Peyer's patch (tissue), 4 donors: ENCODE measurements around the gene KLHL7. TPM values are rescaled to one million over a fixed set of nuclear protein-coding genes. Genes with fewer than 3 reads are reported as not detected.

ENCODE experiments used
- DNase-seq, 3 donors: peaks; one replicate each; pipeline ENCODE4 v3.0.0-alpha.2; 2017 to 2019
- H3K27ac ChIP-seq, 4 donors: fragments of 200-600 bp; sonication (generic); one replicate each; pipeline ENCODE4 v1.5.1; 2016 to 2019
- H3K27me3 ChIP-seq, 2 donors: fragments of 200-600 bp; sonication (generic); one replicate each; pipeline ENCODE4 v1.5.1; 2019
- H3K36me3 ChIP-seq, 3 donors: fragments of 200-600 bp; sonication (generic); one replicate each; pipeline ENCODE4 v1.5.1; 2016 to 2019
- H3K4me1 ChIP-seq, 4 donors: fragments of 200-600 bp; sonication (generic); one replicate each; pipeline ENCODE4 v1.5.1; 2016 to 2019
- H3K4me3 ChIP-seq, 4 donors: fragments of 200-600 bp; sonication (generic); 1 replicate in 3 of 4; 2 replicates in 1 of 4; pipeline ENCODE4 v1.5.1; 2016 to 2019; ENCODE audit warnings: mild to moderate bottlenecking in 1 of 4
- H3K9me3 ChIP-seq, 4 donors: fragments of 200-600 bp; sonication (generic); one replicate each; pipeline ENCODE4 v1.5.1; 2016 to 2019; ENCODE audit warnings: mild to moderate bottlenecking in 1 of 4
- CTCF ChIP-seq, 6 experiments: fragments of 450-650 bp in 4 of 6; fragments of 200-600 bp in 2 of 6; sonication (generic) in 1 of 6; IDR thresholded peaks; one replicate each; pipeline ENCODE4 v1.5.1; 2017 to 2019; ENCODE audit warnings: antibody characterized with exemption in 6 of 6, mild to moderate bottlenecking in 3 of 6, moderate library complexity in 1 of 6
- POLR2A ChIP-seq, 2 donors: fragments of 450-650 bp; IDR thresholded peaks; one replicate each; pipeline ENCODE4 v1.5.1; 2017; ENCODE audit warnings: antibody characterized with exemption in 2 of 2, mild to moderate bottlenecking in 2 of 2, moderate library complexity in 2 of 2
- total RNA-seq, 4 donors: library from RNA; depleted of rRNA; stranded (reverse); fragments of >200 nt; gene quantifications; one replicate each; pipeline ENCODE4 v1.1.0, GENCODE V29; 2016

The KLHL7 gene
- total RNA-seq, 4 donors from 2014 or later = 16.7 to 53.6 (median 23.1) TPM

- no peaks in the 10 kb centered on the region for H3K4me1 ChIP-seq
- TF ChIP-seq CTCF (IDR thresholded peaks at IDR 0.05) = no peak
- TF ChIP-seq POLR2A (IDR thresholded peaks at IDR 0.05) = no peak
- H3K4me3 ChIP-seq = no peak overlapping the region
- no peaks in the 10 kb centered on the region for H3K9me3 ChIP-seq
- no peak overlapping the region for H3K27ac ChIP-seq
- no peak for DNase-seq
- H3K36me3 ChIP-seq = no peaks in the 10 kb centered on the region
- H3K27me3 ChIP-seq = no peaks in the 10 kb centered on the region
These were observed 28.2 kb downstream of the KLHL7 start for GRCh38 chr7:23133797-23134196.

GRCh38 chr7:23135755-23136154 lies 30.2 kb downstream of the KLHL7 start:
- peaks cover 0 to under 1% (median 0%) of the 10 kb centered on the region in 3 donors for H3K36me3 ChIP-seq

GRCh38 chr7:23136216-23136615 lies 30.6 kb downstream of the KLHL7 start:
- Histone ChIP-seq H3K4me1 (no peaks in the 10 kb centered on the region), H3K4me3 (no peak overlapping the region), H3K27me3 (no peaks in the 10 kb centered on the region), H3K36me3 (peaks cover 0 to 5% (median 0%) of the 10 kb centered on the region in 3 donors), H3K9me3 (no peaks in the 10 kb centered on the region), H3K27ac (no peak overlapping the region)
- DNase-seq = no peak
- TF ChIP-seq POLR2A (IDR thresholded peaks at IDR 0.05) (no peak), CTCF (IDR thresholded peaks at IDR 0.05) (no peak)

More at GRCh38 chr7:23135755-23136154, 30.2 kb downstream of the KLHL7 start:
- Histone ChIP-seq H3K27me3 (no peaks in the 10 kb centered on the region), H3K4me3 (no peak overlapping the region), H3K4me1 (no peaks in the 10 kb centered on the region), H3K9me3 (no peaks in the 10 kb centered on the region), H3K27ac (no peak overlapping the region)
- no peak for DNase-seq
- TF ChIP-seq CTCF (IDR thresholded peaks at IDR 0.05) (no peak), POLR2A (IDR thresholded peaks at IDR 0.05) (no peak)

- H3K27me3 ChIP-seq = no peaks in the 10 kb centered on the region
- peaks cover 0 to 10% (median 0%) of the 10 kb centered on the region in 3 donors for H3K36me3 ChIP-seq
- H3K4me1 ChIP-seq = no peaks in the 10 kb centered on the region
- H3K27ac ChIP-seq = no peak overlapping the region
- DNase-seq = no peak
- no peaks in the 10 kb centered on the region for H3K9me3 ChIP-seq
- H3K4me3 ChIP-seq = no peak overlapping the region
- TF ChIP-seq CTCF (IDR thresholded peaks at IDR 0.05) = no peak
These were observed 52.1 kb downstream of the KLHL7 start for GRCh38 chr7:23157679-23158078.

GRCh38 chr7:23158546-23158945 lies 53.0 kb downstream of the KLHL7 start:
- Histone ChIP-seq H3K4me1 (no peaks in the 10 kb centered on the region), H3K27ac (no peak overlapping the region), H3K27me3 (no peaks in the 10 kb centered on the region), H3K36me3 (peaks cover 0 to 2% (median 0%) of the 10 kb centered on the region in 3 donors), H3K9me3 (no peaks in the 10 kb centered on the region), H3K4me3 (no peak overlapping the region)
- TF ChIP-seq POLR2A (IDR thresholded peaks at IDR 0.05) = no peak
- no peak for TF ChIP-seq CTCF (IDR thresholded peaks at IDR 0.05)
- no peak for DNase-seq

GRCh38 chr7:23161482-23161881 lies 55.9 kb downstream of the KLHL7 start:
- Histone ChIP-seq H3K27ac (no peak overlapping the region), H3K4me3 (no peak overlapping the region), H3K27me3 (no peaks in the 10 kb centered on the region), H3K9me3 (no peaks in the 10 kb centered on the region), H3K36me3 (no peaks in the 10 kb centered on the region), H3K4me1 (no peaks in the 10 kb centered on the region)
- DNase-seq = no peak
- no peak for TF ChIP-seq CTCF (IDR thresholded peaks at IDR 0.05)
- no peak for TF ChIP-seq POLR2A (IDR thresholded peaks at IDR 0.05)
